Measurements from ENCODE around the gene SYNRG.

SYNRG gene

GRCh38 chr17:37503148-37503547, 106.1 kb downstream of the SYNRG start:
- H3K4me3 ChIP-seq (ENCODE audit: low read depth, low read length) = no peak overlapping the region
- peaks cover 86% of the 10 kb centered on the region for H3K79me2 ChIP-seq (ENCODE audit: control insufficient read depth, insufficient read depth, low read length, unreplicated experiment)
- no peaks in the 10 kb centered on the region for H3K27me3 ChIP-seq (ENCODE audit: insufficient read depth, low read length)
- H3K4me1 ChIP-seq (ENCODE audit: control insufficient read depth, insufficient read depth, low read length, unreplicated experiment) = no peaks in the 10 kb centered on the region
- H3K36me3 ChIP-seq (ENCODE audit: insufficient read depth, low read length) = 0 out of 2 replicates have a peak, but pooled peaks cover 7% of the 10 kb centered on the region
- no peak overlapping the region for H2AFZ ChIP-seq (ENCODE audit: low read length, unreplicated experiment)
- no peak overlapping the region for H3K27ac ChIP-seq (ENCODE audit: low read depth, low read length)

- Histone ChIP-seq H3K27ac (ENCODE audit: low read depth, low read length) (no peak overlapping the region), H3K36me3 (ENCODE audit: insufficient read depth, low read length) (0 out of 2 replicates have a peak, but pooled peaks cover 7% of the 10 kb centered on the region), H3K27me3 (ENCODE audit: insufficient read depth, low read length) (no peaks in the 10 kb centered on the region), H3K4me3 (ENCODE audit: low read depth, low read length) (no peak overlapping the region), H3K79me2 (ENCODE audit: control insufficient read depth, insufficient read depth, low read length, unreplicated experiment) (peaks cover 85% of the 10 kb centered on the region), H2AFZ (ENCODE audit: low read length, unreplicated experiment) (no peak overlapping the region), H3K4me1 (ENCODE audit: control insufficient read depth, insufficient read depth, low read length, unreplicated experiment) (no peaks in the 10 kb centered on the region)
These were observed 106.9 kb downstream of the SYNRG start for GRCh38 chr17:37502009-37502936.

- Histone ChIP-seq H3K27ac (ENCODE audit: low read depth, low read length) (no peak overlapping the region), H2AFZ (ENCODE audit: low read length, unreplicated experiment) (no peak overlapping the region), H3K79me2 (ENCODE audit: control insufficient read depth, insufficient read depth, low read length, unreplicated experiment) (peaks cover 83% of the 10 kb centered on the region), H3K27me3 (ENCODE audit: insufficient read depth, low read length) (no peaks in the 10 kb centered on the region), H3K4me3 (ENCODE audit: low read depth, low read length) (no peak overlapping the region), H3K36me3 (ENCODE audit: insufficient read depth, low read length) (0 out of 2 replicates have a peak, but pooled peaks cover 7% of the 10 kb centered on the region), H3K4me1 (ENCODE audit: control insufficient read depth, insufficient read depth, low read length, unreplicated experiment) (no peaks in the 10 kb centered on the region)
These were observed 108.8 kb downstream of the SYNRG start for GRCh38 chr17:37500378-37500777.

GRCh38 chr17:37494971-37495370, 114.2 kb downstream of the SYNRG start:
- H3K27me3 ChIP-seq (ENCODE audit: insufficient read depth, low read length) = no peaks in the 10 kb centered on the region
- H2AFZ ChIP-seq (ENCODE audit: low read length, unreplicated experiment) = no peak overlapping the region
- H3K27ac ChIP-seq (ENCODE audit: low read depth, low read length) = no peak overlapping the region
- H3K36me3 ChIP-seq (ENCODE audit: insufficient read depth, low read length) = 0 out of 2 replicates have a peak, but pooled peaks cover 3% of the 10 kb centered on the region
- peaks cover 34% of the 10 kb centered on the region for H3K4me1 ChIP-seq (ENCODE audit: control insufficient read depth, insufficient read depth, low read length, unreplicated experiment)
- peaks cover 84% of the 10 kb centered on the region for H3K79me2 ChIP-seq (ENCODE audit: control insufficient read depth, insufficient read depth, low read length, unreplicated experiment)
- H3K4me3 ChIP-seq (ENCODE audit: low read depth, low read length) = no peak overlapping the region

GRCh38 chr17:37494401-37494831, 114.8 kb downstream of the SYNRG start:
- Histone ChIP-seq H2AFZ (ENCODE audit: low read length, unreplicated experiment) (no peak overlapping the region), H3K27me3 (ENCODE audit: insufficient read depth, low read length) (no peaks in the 10 kb centered on the region), H3K36me3 (ENCODE audit: insufficient read depth, low read length) (no peaks in the 10 kb centered on the region), H3K4me1 (ENCODE audit: control insufficient read depth, insufficient read depth, low read length, unreplicated experiment) (peaks cover 34% of the 10 kb centered on the region), H3K27ac (ENCODE audit: low read depth, low read length) (peak overlapping the region; percentile 88), H3K4me3 (ENCODE audit: low read depth, low read length) (no peak overlapping the region; the same call in 1 of the 2 replicates), H3K79me2 (ENCODE audit: control insufficient read depth, insufficient read depth, low read length, unreplicated experiment) (peaks cover 79% of the 10 kb centered on the region)

- Histone ChIP-seq H3K27ac (ENCODE audit: low read depth, low read length) (peak overlapping the region; percentile 88), H3K36me3 (ENCODE audit: insufficient read depth, low read length) (no peaks in the 10 kb centered on the region), H3K79me2 (ENCODE audit: control insufficient read depth, insufficient read depth, low read length, unreplicated experiment) (peaks cover 75% of the 10 kb centered on the region), H3K4me3 (ENCODE audit: low read depth, low read length) (peak overlapping the region; percentile 94), H2AFZ (ENCODE audit: low read length, unreplicated experiment) (no peak overlapping the region), H3K27me3 (ENCODE audit: insufficient read depth, low read length) (no peaks in the 10 kb centered on the region), H3K4me1 (ENCODE audit: control insufficient read depth, insufficient read depth, low read length, unreplicated experiment) (peaks cover 37% of the 10 kb centered on the region)
These were observed 115.8 kb downstream of the SYNRG start for GRCh38 chr17:37493249-37494027.

- peak overlapping the region; percentile 94 for H3K4me3 ChIP-seq (ENCODE audit: low read depth, low read length)
- H3K79me2 ChIP-seq (ENCODE audit: control insufficient read depth, insufficient read depth, low read length, unreplicated experiment) = peaks cover 65% of the 10 kb centered on the region
- H3K4me1 ChIP-seq (ENCODE audit: control insufficient read depth, insufficient read depth, low read length, unreplicated experiment) = peaks cover 42% of the 10 kb centered on the region
- H3K27ac ChIP-seq (ENCODE audit: low read depth, low read length) = peak overlapping the region; percentile 88
- no peaks in the 10 kb centered on the region for H3K36me3 ChIP-seq (ENCODE audit: insufficient read depth, low read length)
- no peaks in the 10 kb centered on the region for H3K27me3 ChIP-seq (ENCODE audit: insufficient read depth, low read length)
- H2AFZ ChIP-seq (ENCODE audit: low read length, unreplicated experiment) = no peak overlapping the region
These were observed 117.1 kb downstream of the SYNRG start for GRCh38 chr17:37492167-37492566.

- peak overlapping the region; percentile 94 for H3K4me3 ChIP-seq (ENCODE audit: low read depth, low read length)
- no peaks in the 10 kb centered on the region for H3K36me3 ChIP-seq (ENCODE audit: insufficient read depth, low read length)
- no peak overlapping the region for H2AFZ ChIP-seq (ENCODE audit: low read length, unreplicated experiment)
- peaks cover 42% of the 10 kb centered on the region for H3K4me1 ChIP-seq (ENCODE audit: control insufficient read depth, insufficient read depth, low read length, unreplicated experiment)
- peak overlapping the region; percentile 88 for H3K27ac ChIP-seq (ENCODE audit: low read depth, low read length)
- H3K79me2 ChIP-seq (ENCODE audit: control insufficient read depth, insufficient read depth, low read length, unreplicated experiment) = peaks cover 56% of the 10 kb centered on the region
- no peaks in the 10 kb centered on the region for H3K27me3 ChIP-seq (ENCODE audit: insufficient read depth, low read length)
These were observed 118.3 kb downstream of the SYNRG start for GRCh38 chr17:37490638-37491614.

- H2AFZ ChIP-seq (ENCODE audit: low read length, unreplicated experiment) = no peak overlapping the region
- peaks cover 41% of the 10 kb centered on the region for H3K4me1 ChIP-seq (ENCODE audit: control insufficient read depth, insufficient read depth, low read length, unreplicated experiment)
- H3K27me3 ChIP-seq (ENCODE audit: insufficient read depth, low read length) = no peaks in the 10 kb centered on the region
- H3K79me2 ChIP-seq (ENCODE audit: control insufficient read depth, insufficient read depth, low read length, unreplicated experiment) = peaks cover 51% of the 10 kb centered on the region
- peak overlapping the region; percentile 94 for H3K4me3 ChIP-seq (ENCODE audit: low read depth, low read length)
- peak overlapping the region; percentile 88 for H3K27ac ChIP-seq (ENCODE audit: low read depth, low read length)
- H3K36me3 ChIP-seq (ENCODE audit: insufficient read depth, low read length) = no peaks in the 10 kb centered on the region
These were observed 119.1 kb downstream of the SYNRG start for GRCh38 chr17:37490022-37490587.
